ENCODE results near the gene TMEM127.

GRCh38 chr2:96202152-96202854, 63.5 kb downstream of the TMEM127 start:
- TF ChIP-seq POLR2A (IDR thresholded peaks at IDR 0.05), result no peak
- no peak for TF ChIP-seq CTCF (IDR thresholded peaks at IDR 0.05)
